GM18511 (cell line): ENCODE measurements around the gene ITGAL.

Experiments used
- ATAC-seq: cut with Tn5 transposase; IDR thresholded peaks from one replicate; pipeline ENCODE4 v1.9.1; 2021; ENCODE audit warnings: mild to moderate bottlenecking, moderate library complexity; ENCODE audit not compliant: unreplicated experiment

ITGAL gene

DNA sequence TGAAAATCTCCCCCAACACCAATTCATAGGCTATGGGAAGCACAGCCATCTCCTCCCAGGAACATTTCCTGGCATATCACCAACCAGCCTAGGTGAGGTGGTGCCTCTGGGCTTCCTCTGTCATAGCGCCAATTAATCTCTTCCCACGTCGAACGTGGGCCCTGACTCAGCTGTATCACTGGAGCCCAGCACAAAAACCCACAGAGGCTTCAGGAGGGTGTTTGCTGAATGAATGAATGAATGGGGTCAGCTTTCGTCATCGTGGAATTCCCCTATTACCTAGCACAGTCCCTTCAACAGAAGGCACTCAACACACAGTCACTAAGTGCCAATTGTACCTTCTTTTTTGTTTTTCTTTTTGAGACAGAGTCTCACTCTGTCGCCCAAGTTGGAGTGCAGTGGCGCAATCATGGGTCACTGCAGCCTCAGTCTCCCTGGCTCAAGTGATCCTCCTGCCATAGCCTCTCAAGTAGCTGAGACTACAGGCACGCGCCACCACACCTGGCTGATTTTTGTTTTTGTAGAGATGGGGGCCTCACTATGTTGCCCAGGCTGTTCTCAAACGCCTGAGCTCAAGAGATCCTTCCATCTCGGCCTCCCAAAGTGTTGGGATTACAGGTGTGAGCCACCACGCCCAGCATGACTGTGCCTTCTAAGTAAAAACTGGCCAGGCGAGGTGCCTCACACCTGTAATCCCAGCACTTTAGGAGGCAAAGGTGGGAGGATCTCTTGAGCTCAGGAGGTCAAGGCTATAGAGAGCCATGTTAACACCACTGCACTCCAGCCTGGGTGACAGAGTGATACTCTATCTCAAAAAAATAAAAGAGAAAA lies 94.8 kb downstream of the ITGAL start:
- no peak for ATAC-seq

DNA sequence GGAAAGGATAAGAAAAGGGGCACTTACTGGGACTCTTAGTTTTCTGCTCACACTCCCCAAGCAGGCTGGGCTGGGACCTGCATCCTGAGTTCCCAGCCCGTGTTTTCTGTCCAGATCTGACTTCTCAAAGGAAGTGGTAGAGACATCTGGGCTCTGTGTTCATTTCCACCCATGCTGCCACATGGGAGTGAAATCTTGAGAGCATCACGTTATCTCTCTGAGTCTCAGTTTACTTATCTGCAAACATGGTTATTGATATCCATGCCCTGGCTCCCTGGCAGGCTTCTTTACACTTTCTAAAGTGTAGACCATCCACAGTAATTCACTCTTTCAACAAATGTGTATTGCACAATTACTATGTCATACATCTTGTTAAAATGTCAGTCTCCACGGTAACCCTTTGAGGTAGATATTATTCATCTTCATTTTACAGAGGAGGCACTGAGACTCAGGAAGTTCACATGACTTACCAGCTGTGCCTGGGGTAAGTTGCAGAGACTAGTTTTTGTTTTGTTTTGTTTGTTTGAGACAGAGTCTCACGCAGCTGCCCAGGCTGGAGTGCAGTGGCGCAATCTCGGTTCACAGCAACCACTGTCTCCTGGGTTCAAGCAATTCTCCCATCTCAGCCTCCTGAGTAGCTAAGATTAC lies 95.6 kb downstream of the ITGAL start:
- no peak for ATAC-seq

DNA sequence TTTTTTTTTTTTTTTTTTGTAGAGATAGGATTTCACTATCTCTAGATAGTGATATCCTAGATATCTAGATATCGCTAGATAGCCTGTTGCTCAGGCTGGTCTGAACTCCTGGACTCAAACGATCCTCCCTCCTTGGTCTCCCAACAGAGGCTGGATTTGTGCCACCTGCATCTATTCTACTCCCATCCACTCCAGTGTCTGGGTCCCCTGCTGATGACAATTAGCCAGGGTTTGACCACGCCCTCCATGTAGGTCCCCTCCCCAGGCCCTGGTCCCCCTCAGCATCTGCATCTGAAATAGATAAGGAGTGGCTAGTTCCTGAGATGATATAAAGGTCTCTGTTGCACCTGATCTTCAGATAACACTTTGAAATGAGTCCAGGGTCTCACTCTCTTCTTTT lies 96.7 kb downstream of the ITGAL start:
- no peak for ATAC-seq

DNA sequence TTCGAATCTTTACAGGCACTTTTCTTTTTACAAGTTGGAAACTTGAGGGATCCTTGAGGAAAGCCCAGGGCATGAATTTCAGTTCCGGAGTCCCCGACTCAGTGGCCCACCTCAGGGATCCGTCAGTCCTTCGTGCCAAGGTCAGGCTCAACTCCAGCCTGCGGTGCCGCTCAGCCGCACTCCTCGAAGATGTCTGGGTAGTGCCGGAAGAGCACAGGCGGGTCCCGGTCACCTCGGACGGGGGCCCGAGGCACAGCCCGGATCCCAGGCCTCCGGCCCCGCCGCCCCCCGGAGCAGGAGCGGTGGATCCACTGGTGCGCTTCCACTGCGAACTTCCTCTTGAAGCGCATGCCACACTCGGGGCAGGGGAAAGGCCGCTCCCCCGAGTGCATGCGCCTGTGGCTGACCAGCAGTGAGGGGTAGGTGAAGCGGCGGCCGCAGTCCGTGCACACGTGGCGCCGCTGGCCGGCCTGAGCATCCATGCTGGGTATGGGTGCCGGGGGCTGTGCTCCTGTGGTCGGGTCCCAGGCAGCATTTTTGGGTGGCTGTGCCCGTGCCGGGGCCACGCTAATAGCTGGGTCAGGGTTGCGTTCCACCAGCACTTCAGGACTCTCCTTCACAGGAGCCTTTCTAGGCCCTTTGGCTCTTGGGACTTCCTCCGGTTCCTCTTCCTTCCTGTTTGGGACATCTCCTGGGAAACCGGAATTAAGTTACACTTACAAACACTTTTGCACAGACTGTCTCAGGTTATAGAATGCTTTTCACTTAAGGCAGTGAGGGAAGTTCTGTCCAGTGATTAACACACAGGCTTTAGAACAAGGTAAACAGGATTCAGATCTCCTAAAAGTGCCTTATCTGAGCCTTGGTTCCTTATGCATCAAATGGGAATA lies 97.4 kb downstream of the ITGAL start:
- ATAC-seq, result no peak

DNA sequence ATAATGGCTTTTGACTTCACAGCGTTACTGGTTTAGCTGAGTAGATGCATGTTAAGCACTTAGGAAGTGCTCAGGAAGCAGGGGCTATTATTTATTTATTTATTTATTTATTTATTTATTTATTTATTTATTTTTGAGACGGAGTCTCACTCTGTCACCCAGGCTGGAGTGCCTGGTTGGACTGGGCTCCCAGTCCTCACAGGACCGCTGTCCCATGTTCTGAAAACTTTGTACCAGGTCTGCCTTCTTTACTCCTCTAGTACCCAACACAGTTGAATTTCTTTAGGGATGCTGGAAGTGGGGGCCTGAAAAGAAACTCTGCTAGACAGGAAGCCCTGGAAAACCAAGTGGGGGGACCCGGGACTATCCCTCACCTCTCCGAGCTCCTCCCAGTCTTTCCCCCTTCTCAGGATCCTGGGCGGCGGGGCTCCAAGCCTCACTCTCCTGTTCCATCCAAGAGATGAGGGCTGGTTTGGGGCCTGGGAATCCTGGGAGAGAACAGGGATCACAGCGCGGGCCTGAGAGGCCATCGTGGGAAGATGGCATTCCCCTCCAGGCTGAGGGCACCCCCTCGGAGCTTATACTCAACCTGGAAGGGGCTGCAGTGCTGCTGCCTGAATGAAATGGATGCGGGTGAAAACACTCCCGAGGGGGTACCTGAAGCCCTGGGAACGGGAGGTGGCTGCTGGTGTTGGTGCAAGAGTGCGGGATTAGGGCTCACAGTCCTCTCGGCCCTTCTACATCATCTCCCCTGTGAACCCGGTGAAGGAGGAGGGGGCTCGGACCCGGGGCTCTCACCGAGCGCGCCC lies 98.3 kb downstream of the ITGAL start:
- no peak for ATAC-seq

DNA sequence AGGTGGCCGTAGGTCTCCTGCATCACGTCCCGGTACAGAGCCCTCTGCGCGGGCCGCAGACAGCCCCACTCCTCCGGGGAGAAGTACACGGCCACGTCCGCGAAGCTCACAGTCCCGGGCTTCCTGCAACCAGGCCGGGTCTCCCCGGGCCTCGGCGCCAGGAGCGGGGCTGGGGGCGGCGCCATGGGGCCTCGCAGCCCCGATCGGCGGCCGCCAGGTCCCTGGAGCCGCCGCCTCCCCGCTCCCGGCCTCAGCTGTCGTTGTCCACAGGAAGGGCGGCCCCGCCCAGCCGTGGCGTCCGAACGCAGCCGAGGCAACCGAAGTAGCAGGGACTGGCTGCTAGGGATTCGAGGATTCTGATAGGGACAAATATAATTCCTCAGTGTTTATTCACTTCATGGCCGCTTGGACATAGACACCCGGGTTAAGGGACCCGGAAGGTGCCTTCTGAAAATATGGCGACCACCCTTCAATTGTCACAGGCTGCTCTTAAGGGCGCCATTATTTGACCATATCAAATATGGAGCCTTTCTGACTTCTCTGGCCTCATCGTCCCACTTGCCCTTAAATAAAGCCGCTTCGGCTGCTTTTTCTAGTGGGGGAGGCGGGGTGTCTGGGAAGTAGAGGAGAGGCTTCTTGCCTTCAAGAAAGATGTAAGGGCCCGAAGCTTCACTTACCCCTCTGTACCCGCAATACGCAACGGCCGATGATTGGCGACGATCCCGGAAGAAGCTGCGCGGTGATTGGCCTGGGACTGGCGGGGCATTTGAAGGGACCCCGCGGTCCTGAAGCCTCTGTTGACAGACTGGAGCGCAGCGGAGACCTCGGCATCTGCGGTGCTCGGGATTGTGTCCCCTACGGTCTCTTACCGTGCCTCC lies 99.1 kb downstream of the ITGAL start, which contains the start of gene ZNF688:
ZNF688 (minus strand) TSS at position 270 of the 878 bp plus-strand sequence; CDS start at position 185, 85 bp downstream.
- peak; percentile 81 for ATAC-seq
